Mucosa of stomach (tissue), 1 donor: ENCODE measurements around the gene S100A10.
A peak's percentile ranks its signal among the peaks of the same experiment; 100 is the strongest.

Experiments used
- H3K27me3 ChIP-seq: one replicate; pipeline ENCODE4 v1.7.0; 2013; ENCODE audit warnings: mild to moderate bottlenecking, low read length; ENCODE audit not compliant: control insufficient read depth, insufficient read depth
- H3K36me3 ChIP-seq: one replicate; pipeline ENCODE4 v1.7.0; 2013; ENCODE audit warnings: low read length; ENCODE audit not compliant: control insufficient read depth, insufficient read depth
- H3K4me1 ChIP-seq: one replicate; pipeline ENCODE4 v1.7.0; 2013; ENCODE audit warnings: mild to moderate bottlenecking, low read length; ENCODE audit not compliant: control insufficient read depth, insufficient read depth
- H3K4me3 ChIP-seq: one replicate; pipeline ENCODE4 v1.7.0; 2013; ENCODE audit warnings: low read length
- H3K9ac ChIP-seq: one replicate; pipeline ENCODE4 v1.7.0; 2013; ENCODE audit warnings: mild to moderate bottlenecking, low read length, moderate library complexity
- H3K9me3 ChIP-seq: one replicate; pipeline ENCODE4 v1.7.0; 2013; ENCODE audit warnings: mild to moderate bottlenecking, low read length, moderate library complexity; ENCODE audit not compliant: control insufficient read depth
- donor health status: Pancreatic carcinoma.

The S100A10 gene, protein sequence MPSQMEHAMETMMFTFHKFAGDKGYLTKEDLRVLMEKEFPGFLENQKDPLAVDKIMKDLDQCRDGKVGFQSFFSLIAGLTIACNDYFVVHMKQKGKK

DNA sequence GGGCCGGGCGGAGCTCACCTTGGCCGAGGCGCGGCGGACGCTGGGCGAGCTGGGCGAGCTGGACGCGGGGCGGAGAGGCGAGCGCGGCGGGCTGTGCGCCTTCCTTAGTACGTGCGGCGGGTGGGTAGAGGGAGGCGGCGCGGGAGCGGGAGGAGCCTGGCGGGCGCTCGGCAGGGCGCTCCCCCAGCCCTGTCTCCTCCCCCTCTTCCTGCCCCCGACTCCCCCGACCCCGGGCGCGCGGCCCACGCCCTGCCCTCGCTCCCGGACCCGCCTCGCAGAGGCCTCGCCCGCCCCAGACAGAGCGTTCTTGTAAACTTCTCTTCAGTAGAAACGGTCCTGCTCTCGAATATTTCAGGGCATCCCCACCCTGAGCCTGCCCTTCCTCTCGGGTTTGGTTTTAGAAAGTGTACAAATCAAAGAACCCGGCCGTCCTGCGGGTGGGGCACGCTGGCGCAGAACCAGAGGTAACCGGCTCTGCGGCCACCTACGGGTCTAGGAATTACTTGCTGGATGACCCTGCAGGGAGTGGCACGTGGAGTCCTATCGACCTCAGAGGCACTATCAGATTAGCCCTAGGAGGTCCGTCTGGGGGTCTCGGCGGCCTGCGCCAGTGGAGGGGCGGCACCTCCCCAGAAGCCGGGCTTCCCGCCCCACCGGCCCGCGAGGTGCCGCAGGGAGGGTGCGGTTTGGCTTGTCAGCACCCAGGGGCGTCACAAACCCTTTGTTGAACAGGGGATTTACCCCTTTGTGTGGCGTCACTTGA lies at the start of gene S100A10:
TSS of gene S100A10 (minus strand) at position 126 of the 763 bp plus-strand sequence. CDS start 7,629 bp downstream, outside the sequence.
- H3K4me3 ChIP-seq = peak within 1 kb of the TSS; percentile 72
- H3K9me3 ChIP-seq = no peaks in the 10 kb centered on the region
- peak within 1 kb of the TSS; percentile 77 for H3K9ac ChIP-seq
- H3K36me3 ChIP-seq = no peaks in the 10 kb centered on the region
- peaks cover 44% of the 10 kb centered on the region for H3K4me1 ChIP-seq
- H3K27me3 ChIP-seq = no peaks in the 10 kb centered on the region

DNA sequence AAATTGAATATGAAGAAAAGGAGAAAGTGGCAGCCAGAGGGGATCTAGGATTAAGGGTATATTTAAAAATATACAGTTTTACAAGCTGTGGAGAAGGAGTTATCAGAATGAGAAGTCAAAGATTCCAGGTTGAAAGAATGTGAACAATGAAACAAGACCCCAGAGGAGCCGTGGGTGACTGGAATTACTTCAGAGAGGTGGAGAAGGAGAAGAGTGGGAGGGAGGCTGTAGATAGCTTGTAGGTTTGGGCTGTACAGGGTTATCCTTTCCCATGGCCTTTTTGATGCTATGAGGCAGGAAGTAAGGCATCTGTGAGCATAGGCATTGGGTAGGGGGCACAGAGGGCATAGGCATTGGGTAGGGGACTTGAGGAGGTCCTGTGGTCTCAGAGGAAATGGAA lies 48.4 kb upstream of the S100A10 start:
- H3K4me3 ChIP-seq = no peak overlapping the region
- H3K27me3 ChIP-seq = no peaks in the 10 kb centered on the region
- H3K36me3 ChIP-seq = no peaks in the 10 kb centered on the region
- H3K9ac ChIP-seq = no peak overlapping the region
- peaks cover 36% of the 10 kb centered on the region for H3K4me1 ChIP-seq
- H3K9me3 ChIP-seq = no peaks in the 10 kb centered on the region

DNA sequence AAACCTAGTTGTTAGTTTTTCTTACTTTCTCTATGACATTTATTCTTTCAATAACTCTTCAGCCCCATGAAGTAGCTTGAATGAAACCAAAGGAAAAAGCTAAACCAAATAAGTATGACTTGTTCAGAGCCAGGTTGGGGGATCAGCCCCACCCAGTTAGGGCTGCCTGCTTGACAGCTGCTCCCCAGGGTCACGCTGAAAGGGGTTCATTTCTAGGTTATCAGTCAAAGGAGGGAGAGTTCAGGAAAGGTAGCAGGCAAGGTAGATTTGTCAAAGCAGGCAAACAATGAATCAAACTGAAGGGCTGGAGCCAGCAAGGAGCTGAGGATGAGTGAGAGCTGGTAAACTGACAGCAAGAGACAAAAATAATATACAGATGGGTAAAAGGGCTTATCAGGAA lies 46.2 kb upstream of the S100A10 start:
- no peak overlapping the region for H3K4me3 ChIP-seq
- no peaks in the 10 kb centered on the region for H3K9me3 ChIP-seq
- H3K9ac ChIP-seq = no peak overlapping the region
- peaks cover 28% of the 10 kb centered on the region for H3K4me1 ChIP-seq
- no peaks in the 10 kb centered on the region for H3K27me3 ChIP-seq
- H3K36me3 ChIP-seq = no peaks in the 10 kb centered on the region

DNA sequence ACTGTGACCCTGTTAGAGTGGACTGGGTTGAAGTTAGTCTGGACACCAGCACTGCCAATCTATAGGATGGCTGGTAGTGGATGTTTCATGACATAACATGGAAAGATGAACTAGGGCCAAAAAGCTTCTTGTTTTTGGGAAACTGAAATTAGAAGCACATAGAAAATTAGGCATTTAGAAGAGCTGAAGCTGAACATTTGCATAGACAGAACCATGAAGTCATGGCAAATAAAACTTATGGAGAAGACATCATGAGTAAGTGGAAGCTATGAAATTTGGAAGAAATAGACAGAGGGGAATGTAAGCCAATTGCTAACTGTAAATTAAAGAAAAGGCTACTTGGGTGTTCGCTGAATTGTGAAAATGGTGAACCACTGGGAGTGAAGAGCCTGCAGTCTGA lies 45.8 kb upstream of the S100A10 start:
- Histone ChIP-seq H3K27me3 (no peaks in the 10 kb centered on the region), H3K4me1 (peaks cover 29% of the 10 kb centered on the region), H3K9me3 (no peaks in the 10 kb centered on the region), H3K36me3 (no peaks in the 10 kb centered on the region), H3K9ac (no peak overlapping the region), H3K4me3 (no peak overlapping the region)

DNA sequence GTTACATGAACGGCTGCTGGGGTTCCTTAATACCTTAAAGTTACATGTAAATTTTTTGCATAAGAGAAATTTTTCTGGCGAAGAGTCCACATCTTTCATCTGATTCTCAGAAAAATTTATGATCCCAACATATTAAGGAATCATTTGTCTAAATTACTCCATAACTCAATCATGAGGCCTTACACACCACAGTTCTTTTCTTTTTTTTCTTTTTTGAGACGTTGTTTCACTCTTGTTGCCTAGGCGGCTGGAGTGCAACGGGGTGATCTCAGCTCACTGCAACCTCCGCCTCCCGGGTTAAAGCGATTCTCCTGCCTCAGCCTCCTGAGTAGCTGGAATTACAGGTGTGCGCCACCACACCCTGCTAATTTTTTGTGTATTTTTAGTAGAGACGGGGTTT lies 45.2 kb upstream of the S100A10 start:
- Histone ChIP-seq H3K9ac (no peak overlapping the region), H3K4me1 (peaks cover 30% of the 10 kb centered on the region), H3K36me3 (no peaks in the 10 kb centered on the region), H3K9me3 (no peaks in the 10 kb centered on the region), H3K4me3 (no peak overlapping the region), H3K27me3 (no peaks in the 10 kb centered on the region)

DNA sequence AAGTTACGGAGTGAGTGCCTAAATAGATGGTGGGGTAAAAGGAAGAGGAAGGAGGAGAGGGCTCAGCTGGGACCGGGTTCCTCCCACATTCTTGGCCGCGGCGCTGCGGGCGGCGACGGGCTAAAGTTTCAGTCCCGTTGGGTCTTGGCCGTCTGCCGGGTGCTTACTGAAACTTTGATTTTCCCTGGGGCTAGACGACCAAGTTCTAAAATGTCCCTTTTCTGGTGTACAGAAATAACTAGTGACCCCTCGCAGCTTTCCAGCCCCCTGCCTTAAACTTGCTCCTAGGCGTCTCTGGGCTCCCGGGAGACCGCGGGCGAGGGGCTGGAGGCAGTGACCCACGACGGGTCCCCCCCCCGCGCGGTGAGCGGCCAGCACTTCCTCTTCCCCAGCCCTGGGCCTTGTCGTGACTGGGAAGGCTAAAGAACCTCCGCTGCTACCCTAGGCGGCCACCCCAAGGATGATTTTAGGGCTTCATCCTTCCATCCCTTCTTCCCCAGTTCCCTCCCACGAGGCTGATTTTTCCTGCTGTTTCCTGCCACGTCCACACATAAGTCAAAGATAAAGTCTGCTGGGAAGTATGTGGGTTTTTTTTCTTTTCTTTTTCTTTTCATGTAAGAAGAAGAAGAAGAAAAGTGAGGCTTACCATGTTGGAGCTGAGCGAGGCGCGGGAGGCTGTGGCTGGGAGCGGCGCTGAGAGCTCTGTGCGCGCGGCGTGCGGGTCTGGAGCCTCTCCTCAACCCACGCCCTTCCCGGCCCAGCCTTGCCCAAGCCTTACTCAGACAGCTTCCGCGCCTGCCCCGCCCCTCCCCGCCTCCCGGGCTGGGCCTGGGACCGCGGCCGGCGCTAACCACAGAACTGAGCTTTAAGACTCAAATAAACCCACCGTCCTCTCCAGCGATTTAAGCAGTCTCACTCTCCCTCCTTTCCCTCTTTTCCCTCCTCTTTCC lies 42.9 kb upstream of the S100A10 start, which contains the start of gene S100A11:
TSS of gene S100A11 (minus strand) at position 738 of the 950 bp plus-strand sequence. CDS start at position 649, 89 bp downstream.
- Histone ChIP-seq H3K9ac (peak within 1 kb of the TSS; percentile 97), H3K27me3 (no peaks in the 10 kb centered on the region), H3K36me3 (peaks cover 13% of the 10 kb centered on the region), H3K4me3 (peak within 1 kb of the TSS; percentile 64), H3K9me3 (no peaks in the 10 kb centered on the region), H3K4me1 (peaks cover 48% of the 10 kb centered on the region)

DNA sequence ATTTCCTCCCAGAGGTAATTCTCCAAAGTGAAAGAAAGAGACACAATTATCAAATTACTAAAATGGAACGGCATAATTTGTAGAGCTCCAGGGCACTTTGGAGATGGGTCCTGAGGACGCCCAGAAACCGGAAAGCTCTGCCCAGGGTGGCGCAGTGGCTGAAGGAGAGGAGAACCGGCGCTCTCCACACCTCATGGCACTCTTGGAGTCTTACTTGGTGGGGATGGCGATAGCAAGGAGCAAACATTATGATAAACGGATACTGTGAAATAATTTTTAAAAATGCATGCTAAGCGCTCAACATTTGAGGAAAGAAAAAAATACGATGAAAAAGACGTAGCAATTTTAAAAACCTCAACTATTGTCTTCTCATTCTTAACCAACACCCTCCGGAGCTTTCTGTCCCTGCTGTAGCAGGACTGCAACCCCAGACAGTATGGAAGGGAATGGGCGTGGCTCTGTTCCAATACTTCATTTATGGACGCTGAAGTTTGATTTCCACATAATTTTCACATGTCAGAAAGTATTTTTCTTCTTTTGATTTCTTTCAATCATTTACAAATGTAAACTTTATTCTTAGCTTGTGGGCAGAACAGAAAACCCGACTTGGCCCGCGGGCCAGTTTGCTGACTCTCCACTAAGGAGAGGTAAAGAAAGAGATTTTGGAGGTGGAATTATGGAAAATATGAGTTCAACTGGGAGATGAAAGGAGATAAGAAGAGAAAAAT lies 42.0 kb upstream of the S100A10 start:
- no peaks in the 10 kb centered on the region for H3K9me3 ChIP-seq
- H3K36me3 ChIP-seq = peaks cover 13% of the 10 kb centered on the region
- H3K4me1 ChIP-seq = peaks cover 48% of the 10 kb centered on the region
- peak overlapping the region; percentile 97 for H3K9ac ChIP-seq
- no peaks in the 10 kb centered on the region for H3K27me3 ChIP-seq
- H3K4me3 ChIP-seq = peak overlapping the region; percentile 64

DNA sequence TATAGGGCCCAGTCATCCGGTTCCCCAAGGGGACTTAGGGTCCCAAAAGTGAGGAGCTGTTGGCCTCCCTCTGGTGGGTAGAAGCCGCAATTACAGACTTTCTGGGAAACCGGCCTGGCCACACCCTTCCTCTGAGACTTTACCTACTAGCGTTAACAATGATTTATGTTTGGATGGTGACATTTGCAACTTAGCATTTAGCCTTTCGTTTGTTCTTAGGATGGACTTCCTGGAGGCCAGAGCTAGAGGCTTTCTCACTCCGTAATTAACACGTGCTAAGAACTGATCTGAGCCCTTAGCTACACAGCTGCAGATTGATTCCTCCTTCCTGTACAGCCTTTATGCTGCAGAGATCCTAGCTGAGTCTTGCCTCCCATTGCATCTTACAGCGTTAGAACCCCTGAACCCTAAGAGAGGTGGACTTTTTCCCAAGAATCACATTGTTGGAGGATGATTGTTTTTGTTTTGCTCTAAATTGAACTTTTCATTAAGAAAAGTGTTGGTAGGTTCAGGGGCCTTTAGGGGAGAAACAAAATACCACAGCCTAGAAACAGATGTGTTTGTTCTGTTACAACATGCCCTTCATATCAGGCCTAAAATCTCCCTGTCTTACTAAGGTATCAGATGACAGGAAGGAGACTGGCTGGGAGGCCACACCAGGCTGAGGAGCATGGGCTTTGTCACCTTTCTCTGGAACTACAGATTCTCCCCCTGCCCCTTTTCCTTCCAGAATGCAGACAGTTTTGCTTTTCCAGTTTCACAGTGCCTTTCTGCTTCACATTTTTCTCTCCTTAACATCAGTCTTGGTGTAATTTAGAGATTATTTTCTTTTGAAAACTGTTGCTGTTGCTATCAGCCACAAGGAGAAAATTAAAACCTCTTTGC lies 41.2 kb upstream of the S100A10 start:
- Histone ChIP-seq H3K4me1 (peaks cover 46% of the 10 kb centered on the region), H3K9me3 (no peaks in the 10 kb centered on the region), H3K9ac (peak overlapping the region; percentile 97), H3K27me3 (no peaks in the 10 kb centered on the region), H3K36me3 (peaks cover 13% of the 10 kb centered on the region), H3K4me3 (peak overlapping the region; percentile 64)

DNA sequence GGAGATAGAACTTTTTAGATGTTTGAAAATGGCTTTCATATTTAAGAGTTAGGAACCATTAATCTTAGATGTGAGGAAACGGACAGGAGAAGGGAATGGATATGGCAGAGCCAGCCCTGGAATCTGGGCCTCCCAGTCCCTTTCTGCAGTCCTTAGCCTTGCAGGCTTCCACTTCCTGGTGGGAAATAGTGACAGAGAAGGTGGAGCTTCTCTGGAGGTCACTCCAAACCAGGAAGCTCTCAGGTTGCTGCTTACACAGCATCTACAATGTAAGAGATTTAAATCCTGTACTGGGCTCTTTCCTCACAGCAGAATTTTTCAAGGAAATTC lies 40.6 kb upstream of the S100A10 start:
- Histone ChIP-seq H3K9ac (peak overlapping the region; percentile 97), H3K9me3 (no peaks in the 10 kb centered on the region), H3K4me3 (no peak overlapping the region), H3K4me1 (peaks cover 40% of the 10 kb centered on the region), H3K36me3 (peaks cover 13% of the 10 kb centered on the region), H3K27me3 (no peaks in the 10 kb centered on the region)

DNA sequence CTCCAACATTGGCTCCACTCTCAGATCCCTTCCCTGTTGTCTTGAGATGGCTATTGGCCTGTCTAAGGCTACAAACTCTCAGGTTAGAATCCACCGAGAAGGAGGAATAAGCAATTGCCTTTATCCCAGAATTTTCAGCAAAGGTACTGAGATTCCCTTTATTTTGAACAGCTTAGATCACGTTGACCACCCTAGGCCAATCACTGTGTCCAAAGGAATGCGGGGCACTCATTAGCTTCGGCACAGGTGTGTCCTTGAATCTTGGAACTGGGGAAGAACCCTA lies 36.2 kb upstream of the S100A10 start:
- Histone ChIP-seq H3K27me3 (no peaks in the 10 kb centered on the region), H3K4me1 (peaks cover 25% of the 10 kb centered on the region), H3K9me3 (no peaks in the 10 kb centered on the region), H3K9ac (no peak overlapping the region), H3K4me3 (no peak overlapping the region), H3K36me3 (peaks cover 13% of the 10 kb centered on the region)
